ENCODE data around the gene MTR.

Gene MTR

DNA sequence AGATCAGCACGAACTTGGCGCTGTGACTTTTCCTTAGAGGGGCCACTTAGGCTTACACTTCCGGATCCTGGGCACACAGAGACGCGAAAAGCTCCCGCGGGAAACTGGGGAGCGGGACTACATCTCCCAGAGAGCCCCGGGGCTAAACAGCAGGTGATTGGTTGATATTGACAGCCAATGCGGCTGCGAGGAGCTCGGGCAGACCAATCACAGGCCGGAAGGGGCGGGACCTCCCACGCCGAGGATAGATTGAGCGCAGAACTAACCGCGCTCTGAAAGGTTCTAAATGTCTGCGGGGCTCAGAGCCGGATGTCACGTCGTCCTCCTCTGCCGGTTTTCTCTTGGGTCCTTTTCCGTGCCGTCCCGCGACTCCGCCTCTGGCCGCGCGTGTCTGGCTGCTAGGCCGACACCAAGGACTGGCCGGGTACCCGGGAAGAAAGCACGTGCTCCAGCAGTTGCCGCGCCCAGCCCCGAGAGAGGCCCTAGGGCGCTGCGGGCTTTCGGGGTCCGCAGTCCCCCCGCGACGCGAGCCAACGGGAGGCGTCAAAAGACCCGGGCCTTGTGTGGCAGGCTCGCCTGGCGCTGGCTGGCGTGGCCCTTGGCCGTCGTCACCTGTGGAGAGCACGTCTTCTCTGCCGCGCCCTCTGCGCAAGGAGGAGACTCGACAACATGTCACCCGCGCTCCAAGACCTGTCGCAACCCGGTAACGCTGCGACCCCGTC, at the start of gene MTR:
Gene MTR, plus strand, starts transcription at position 258 of the 722 bp plus-strand sequence. Its CDS starts 412 bp downstream, at position 670.
- DNase-seq, result peak; percentile 98

DNA sequence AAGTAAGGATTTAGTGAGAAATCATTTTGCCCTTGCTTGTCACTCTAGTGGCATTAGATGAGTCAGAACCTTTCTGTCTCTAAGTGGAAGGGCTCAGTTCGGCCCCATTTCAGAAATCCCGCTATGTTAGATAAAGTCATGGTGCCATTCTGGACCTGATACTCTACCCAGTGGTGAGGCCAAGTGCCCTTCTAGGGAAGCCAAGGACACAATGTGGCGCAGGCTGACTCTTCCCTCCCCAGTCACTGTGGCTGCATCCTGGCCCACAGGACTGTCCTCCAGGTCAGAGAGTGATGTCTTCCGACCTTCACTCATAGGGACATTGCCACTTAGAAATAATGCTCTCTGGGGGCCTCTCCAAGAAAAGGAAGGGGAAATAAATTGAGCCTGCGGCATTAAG, 48.3 kb upstream of the MTR start:
- DNase-seq, result no peak

DNA sequence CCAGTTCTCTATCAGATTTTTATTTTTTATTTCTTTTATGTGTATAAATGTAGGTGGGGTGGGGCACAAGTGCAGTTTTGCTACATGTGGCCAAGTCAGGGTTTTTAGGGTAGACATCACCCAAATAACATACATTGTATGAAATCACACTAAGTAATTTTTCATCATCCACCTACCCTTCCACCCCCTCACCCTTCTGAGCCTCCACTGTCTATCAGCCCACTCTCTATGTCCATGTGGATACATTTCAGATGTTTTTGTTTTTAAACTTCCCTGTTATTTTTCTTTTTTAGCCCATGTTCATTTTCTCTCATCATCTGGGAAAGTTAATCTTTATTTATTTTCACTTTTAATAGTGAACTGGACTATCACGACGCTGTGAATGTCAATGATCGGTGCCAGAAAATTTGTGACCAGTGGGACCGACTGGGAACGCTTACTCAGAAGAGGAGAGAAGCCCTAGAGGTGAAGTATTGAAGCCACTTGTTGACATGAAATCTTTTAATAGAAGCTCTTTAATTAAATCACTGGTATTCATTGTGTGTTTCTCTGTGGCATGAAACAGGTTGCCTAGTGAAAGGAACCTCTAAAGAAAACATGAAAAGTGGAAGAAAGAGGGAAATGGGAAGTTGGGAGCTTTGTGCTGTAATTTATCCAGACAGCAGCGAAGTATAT, 47.6 kb upstream of the MTR start:
- no peak for DNase-seq

DNA sequence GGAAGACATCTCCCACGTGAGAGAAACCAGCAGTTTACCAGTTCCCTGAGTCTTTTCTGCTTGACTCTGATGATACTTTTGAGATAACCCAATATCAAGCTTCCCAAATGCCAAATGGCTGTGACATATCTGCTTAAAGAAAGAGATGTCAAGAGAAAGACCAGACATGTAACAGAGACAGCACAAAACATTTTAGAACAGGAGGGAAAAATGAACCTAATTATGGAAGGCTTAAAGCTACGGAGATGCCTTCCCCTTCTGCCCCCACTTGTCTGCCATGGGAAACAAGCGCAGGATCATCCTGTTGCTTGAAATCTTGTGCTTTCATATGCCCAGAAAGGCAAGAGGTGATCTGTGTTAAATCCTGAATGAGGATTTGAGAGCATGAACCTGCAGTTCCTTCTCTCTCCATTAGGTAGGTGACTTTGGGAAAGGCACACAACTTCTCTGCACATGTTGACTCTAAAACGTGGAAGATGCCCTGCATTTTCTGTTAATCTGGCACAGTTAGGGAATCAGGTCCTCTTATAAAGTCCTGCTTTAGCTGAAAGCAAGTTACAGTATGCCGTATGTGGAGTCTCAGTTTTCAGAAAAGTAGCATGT, 46.7 kb upstream of the MTR start:
- DNase-seq, result no peak

DNA sequence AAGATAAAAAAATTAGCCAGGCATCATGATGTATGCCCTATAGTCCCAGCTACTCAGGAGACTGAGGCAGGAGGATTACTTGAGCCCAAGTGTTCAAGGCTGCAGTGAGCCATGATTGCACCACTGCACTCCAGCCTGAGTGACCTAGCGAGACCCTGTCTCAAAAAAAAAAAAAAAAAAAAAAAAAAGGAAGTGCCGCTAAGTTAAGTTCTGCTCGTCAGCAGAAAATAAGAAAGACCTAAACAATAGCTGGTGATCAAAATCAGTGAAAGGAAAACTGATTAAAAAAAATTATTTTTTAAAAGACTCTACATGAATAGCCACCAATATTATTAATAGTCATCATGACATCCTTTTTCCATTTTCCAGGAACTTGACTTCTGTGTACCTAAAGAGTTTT, 44.2 kb upstream of the MTR start:
- DNase-seq, result no peak

DNA sequence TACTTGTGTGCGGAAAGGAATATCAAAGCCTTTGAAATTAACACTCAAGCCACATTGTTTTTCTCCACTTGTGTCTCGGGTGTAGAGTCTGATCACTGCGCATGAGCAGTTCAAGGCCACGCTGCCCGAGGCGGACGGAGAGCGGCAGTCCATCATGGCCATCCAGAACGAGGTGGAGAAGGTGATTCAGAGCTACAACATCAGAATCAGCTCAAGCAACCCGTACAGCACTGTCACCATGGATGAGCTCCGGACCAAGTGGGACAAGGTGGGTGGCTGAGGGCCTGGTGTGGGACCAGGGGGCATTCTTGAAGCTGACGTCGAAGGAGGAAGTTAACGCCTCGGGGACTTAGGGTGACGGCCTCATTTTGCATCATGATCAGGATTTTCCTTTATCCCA, 43.7 kb upstream of the MTR start:
- no peak for DNase-seq

DNA sequence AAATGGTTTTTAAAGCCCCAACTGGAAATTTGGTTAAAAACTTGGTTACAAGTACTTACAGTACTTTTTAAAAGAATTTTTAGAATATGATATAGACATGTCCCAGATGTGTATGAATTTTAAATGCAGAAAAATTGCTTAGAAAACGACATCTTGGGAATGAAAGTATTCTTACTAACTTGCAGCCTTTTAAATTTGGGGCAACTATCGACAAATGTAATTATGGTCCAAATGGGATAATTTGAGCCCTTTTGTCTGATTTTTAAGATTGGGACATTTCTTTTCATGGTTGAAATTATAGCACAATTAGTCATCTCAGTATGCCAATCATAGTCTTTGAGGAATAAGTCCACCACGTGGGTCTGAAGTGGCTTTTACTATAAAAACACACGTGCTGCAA, 43.2 kb upstream of the MTR start:
- no peak for DNase-seq

DNA sequence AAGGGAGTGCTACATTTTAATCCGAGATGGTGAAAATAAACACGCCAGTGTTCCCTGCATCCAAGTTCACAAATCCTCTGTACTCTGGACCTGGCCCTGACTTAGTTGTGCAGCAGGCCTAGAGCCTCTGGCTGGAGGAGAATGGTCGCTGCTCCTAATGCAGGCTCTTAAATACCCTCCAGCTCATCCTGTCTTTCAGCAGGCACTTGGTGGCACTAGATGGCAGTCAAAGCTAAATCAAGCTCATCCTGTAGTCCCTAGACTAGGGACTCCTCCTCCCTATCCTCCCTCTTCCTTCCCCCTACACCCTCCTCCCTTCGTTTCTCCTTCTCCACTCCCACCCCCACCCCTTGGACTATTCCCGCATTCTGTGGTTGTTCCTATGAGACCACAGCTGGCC, 41.6 kb upstream of the MTR start:
- DNase-seq, result no peak

DNA sequence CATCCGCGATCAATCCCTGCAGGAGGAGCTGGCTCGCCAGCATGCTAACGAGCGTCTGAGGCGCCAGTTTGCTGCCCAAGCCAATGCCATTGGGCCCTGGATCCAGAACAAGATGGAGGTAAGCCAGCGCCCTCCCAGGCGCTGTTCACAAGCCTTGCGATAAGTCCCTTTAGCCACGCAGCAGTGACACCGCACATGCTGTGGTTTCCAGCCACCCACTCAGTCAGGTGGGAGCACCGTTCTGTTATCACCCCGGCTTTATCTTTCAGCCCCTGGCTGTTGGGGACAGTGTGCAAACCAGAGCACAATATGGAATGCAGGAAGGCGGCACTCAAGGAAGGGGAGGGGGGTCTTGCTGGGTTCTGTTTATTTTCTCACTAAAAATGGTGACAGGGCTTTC, 41.1 kb upstream of the MTR start:
- DNase-seq, result no peak

DNA sequence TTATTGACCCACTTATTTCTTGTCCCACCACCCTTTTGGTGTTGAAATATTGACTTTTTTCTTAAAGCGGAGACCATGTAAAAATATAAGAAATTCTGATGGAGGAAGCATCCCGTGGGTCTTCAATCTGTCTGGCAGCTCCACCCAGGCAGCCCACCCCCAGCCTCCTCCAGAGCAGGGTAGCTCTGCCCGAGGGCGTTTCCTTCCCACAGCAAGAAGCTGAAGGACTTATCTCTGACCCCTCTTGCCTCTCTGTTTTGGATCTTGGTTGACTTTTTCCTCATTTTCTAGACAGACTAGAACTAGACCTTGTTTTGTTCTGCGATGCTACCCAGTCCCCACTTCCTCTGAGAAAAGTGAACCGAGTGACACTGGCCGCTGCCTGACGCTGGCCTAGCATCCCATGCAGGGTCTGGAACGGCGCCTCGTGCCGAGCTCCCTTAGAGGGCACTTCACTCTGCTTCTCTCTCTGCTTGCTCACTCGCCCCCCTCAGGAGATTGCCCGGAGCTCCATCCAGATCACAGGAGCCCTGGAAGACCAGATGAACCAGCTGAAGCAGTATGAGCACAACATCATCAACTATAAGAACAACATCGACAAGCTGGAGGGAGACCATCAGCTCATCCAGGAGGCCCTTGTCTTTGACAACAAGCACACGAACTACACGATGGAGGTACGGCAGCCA, 40.4 kb upstream of the MTR start:
- no peak for DNase-seq

DNA sequence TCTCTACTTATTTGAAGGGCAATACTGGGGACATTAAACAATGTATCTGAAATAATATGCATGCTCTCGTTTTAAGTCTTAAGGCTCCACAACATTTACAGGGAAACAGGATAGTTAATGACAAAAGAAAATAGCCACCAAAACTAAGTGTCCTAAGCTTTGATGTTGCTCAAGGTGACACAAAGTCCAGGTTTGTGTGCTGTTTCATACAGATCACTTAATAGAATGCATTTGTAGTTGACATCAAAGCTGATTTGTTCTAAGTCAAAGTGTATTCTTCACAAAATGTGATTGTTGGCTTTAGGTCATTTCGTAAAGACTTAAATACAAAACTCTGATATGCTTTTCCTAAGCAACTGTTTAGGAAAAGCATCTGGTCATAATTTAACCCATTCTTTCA, 37.5 kb upstream of the MTR start:
- DNase-seq, result no peak

DNA sequence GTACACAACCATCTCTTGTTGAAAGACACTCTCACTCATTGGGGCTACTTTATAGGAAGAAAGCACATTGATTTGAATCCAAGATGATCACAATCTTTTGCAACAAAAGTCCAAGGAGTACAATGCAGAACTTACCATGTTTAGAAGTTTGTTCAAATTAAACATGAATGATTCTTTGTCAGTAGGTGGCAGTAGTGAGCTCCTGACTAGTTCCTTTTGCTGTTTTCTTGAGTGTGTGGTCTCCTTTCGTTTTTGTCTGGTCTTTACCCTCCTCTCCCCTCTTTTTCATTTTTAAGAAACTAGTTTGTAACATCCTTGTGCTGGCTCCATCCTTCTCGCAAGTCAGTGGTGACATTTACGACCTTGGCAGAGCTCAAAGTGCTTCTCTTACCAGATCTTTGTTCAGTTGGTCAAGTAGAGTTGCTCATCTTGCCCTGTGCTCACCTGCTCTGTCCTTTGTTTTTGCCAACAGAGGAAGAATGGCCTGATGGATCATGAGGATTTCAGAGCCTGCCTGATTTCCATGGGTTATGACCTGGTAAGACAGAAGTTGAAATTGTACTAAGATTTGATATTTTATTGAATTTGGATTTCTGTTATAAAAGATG, 35.7 kb upstream of the MTR start:
- DNase-seq, result peak; percentile 9

DNA sequence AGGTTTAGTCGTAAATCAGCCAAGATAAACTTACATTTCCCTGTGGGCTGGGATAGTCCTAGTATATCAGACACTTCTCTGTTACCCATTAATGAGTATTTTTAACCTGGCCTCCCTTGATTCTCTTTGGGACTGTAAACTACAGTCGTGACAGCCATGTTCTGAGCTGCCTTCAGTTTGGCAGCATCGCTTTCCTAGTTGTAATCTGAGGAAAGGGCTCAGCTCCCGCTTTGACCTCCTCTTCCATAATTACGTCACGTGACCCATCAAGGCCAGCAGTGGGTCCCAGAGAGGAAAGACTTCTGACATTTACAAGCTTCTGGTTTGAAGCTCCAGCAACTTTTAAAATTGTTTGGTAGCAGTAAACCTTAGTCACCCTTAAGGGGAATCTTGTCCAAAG, 34.6 kb upstream of the MTR start:
- DNase-seq, result no peak

DNA sequence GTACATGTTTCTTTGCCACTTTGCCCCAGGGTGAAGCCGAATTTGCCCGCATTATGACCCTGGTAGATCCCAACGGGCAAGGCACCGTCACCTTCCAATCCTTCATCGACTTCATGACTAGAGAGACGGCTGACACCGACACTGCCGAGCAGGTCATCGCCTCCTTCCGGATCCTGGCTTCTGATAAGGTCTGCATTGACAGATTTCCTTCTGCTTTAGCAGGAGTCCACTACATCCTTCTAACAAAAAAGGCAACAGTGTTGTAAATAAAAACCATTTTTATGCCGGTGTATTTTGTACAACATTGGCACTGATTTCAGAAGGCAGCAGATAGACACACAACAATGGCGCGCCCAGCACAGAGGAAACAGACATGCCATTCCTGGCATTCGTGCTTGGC, 34.1 kb upstream of the MTR start:
- no peak for DNase-seq

DNA sequence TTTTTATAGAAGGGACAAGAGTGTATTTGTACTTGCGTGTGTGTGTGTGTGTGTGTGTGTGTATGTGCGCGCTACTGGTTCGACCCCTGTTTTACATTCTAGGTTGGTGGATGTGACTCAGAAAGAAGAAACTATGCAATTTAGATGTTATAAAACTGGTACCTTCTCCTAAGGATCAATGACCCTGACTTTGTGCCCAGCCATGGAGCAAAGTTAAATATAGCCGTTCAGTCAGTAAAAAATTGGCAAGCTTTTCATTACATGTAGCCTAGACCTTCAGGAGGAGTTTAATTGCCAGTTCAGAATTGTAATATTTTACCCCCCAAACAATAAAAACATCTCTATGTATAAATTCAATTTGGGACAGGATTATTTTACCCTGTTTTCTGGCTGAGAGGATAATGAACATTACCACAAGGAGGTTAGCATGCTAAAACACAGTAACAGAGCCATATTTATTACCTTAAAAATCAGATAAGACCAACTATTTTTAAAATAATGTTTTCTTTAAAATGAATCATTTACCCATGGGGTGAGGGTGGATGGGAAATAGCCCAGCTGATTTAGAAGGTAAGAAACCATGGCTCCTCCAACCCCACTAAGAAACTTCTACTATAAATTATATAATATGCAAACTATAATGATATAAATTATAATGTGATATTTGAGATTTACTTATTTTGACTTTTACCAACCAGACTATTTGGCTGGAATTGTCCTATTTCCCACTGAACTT, 33.5 kb upstream of the MTR start:
- no peak for DNase-seq

DNA sequence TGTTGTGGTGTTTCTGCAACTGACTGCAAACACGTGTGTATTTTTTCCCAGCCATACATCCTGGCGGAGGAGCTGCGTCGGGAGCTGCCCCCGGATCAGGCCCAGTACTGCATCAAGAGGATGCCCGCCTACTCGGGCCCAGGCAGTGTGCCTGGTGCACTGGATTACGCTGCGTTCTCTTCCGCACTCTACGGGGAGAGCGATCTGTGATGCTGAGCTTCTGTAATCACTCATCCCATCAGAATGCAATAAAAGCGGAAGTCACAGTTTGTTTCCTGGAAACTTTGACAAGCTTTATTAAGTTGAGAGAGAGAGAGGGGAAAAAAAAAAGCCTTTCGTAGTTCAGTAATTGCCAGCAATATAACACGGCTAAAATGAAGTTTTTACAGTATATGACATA, 32.7 kb upstream of the MTR start:
- DNase-seq, result no peak

DNA sequence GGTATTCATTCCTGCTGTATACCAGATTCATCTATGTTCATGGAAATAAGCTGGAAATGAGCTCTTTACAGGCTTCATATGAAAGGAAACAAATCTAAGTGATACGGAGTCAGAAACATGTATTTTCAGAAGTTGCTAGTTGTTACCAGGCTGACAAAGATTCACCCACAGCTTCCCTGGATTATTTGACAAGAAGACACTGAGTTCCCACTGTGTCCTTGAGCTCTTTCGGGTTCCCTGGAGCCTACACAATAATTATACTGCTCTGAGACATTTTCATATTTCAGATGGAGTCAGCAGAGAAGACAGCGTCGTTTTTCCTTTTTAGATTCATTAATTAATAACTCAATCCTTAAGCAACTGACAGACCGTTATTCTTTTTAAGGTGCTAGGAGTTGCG, 29.3 kb upstream of the MTR start:
- DNase-seq, result no peak

DNA sequence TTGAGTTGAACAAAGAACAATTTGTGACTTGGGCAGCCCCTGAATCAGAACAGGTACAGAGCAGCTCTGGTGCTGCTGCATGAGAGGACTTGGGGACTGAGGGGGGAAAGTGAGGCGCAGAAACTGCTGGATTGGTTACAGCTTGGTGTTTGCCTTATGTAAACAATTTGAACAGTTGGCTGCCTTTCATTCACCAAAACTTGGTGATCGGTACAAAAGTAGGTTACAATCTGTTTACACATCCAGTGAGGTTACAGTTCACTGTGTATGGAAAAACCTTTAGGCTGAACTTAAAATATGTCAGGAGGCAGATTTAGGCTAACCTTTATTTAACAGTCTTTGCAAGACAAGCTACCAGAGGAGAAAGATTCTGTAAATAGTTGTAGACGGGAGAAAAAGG, 28.6 kb upstream of the MTR start:
- DNase-seq, result no peak

DNA sequence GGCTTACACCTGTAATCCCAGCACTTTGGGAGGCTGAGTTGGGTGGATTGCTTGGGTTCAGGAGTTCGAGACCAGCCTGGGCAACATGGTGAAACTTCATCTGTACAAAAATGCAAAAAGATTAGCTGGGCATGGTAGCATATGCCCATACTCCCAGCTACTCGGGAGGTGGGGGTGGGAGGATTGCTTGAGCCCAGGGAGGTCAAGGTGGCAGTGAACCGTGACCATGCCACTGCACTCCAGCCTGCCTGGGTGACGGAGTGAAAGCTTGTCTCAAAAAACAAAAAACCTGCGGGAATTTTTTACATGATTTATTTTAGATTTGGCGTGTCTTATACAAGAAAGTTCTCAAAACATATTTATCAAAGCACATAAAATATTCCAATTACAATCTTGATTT, 27.8 kb upstream of the MTR start:
- DNase-seq, result no peak

DNA sequence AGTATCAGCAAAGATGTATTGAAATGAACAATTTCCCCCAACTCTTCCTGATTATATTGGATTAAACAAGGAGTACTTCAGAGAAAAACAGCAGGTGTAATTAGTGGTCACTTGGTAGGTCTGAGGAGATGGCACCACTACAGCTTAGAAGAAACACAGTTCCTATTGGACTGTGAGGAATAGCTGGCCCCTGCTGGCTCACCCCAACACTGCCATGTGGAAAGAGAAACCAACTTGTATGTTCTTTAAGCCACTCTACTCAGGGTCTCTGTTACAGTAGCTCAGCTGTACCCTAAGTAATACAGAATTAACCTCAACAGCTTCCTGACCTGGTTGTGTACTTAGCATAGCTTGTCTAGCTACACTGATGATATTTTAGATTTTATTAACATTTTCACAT, 26.5 kb upstream of the MTR start:
- no peak for DNase-seq

DNA sequence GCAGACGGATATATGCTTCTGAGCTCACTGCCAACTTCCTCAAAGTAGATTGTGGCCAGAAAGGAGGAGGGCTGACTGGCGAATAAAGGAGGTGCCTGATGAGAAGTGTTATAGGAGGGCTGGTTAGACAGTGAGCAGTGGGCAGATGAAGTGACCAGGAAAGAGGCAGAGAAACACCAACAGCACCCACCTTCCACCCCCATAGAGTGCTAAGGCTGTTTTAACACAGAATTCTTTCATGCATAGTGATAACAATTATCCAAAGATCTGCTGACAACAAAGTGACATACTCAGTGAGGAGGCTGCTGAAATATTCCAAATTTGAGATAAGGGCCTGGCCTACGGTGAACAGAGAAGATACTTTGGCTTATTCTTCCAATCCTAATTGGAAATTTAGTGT, 21.2 kb upstream of the MTR start:
- no peak for DNase-seq

DNA sequence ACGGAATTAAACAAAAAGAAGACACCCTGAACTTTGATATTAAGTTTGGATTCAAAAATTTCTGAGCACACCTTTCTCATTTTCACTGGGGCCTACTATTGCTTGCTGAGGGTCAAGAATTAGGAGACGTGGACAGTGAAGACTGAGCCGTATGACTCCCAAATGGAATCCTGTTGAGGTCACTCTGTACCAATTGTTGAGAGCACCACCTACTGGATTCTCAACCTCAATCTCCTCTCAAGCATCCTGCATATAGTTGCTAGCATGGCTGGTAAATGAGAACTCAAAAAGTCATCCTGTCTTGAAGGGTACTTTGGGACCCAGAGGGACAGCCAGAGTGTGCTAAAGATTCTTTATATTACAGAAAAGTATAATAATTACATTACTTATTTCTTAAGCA, 20.2 kb upstream of the MTR start:
- DNase-seq, result no peak

DNA sequence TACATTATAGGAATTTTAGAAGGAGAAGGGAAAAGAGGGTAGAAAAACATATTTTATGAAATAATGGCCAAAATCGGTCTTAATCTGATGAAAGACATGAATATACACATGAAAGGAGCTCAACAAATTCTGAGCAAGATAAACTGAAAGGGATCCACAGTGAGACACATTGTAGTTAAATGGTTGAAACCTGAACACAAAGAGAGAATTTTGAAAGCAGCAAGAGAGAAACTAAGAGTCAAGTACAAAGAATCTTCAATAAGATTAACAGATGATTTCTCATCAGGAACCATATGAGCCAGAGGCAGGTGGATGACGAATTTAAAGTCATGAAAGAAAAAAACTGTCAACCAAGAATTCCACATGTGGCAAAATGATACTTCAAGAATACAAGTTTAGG, 15.8 kb upstream of the MTR start:
- DNase-seq, result no peak

Measured in stimulated activated CD4-positive, alpha-beta T cell treated with anti-CD3 and anti-CD28 coated beads, Interleukin-4, amount 100 ng/mL, for 24 hours (primary cell).